ENCODE data around the gene ABL1.

Gene ABL1

DNA sequence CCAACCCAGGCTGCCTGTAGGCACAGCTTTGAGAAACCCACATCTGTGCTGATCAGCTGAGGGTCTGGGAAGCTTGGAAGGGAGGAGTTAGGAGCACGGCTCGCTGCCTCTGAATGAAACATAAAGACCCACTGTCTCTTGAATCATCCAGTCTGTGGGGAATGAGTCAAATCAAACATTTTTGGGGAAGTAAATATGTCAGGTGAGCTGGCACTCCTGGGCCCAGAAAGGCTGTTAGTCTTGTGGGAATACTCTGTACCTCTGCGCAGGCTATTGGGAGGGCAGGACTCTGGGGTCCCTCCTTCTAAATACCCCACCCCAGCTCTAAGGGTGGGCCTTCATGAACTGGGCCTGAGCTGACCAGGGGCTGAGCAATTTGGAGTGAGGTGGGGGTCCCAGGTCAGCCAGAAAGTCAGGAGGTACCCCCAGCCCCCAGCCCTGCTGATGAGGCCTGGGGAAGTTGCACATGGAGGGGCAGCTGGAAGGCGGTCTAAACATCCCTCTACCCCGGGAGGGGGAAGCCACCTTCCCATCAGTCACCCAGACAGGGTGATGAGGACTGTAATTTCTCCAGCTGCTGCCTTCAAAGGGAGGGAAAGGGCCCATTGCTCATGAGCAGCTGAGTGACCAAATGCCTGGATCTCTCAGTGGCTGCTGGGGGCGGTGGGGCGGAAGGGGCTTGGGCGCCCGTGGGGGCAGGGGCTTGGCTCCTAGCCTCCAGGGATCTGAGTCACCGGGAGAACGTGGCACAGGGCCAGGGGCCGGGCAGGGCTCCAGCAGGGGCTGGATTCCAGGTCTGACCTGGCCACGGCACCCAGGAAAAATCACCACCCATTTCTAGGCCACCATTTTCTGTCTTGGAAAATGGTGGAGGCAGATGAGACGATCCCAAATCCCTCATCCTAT lies 93.2 kb downstream of the ABL1 start:
- in situ Hi-C loops (cut with HindIII; ENCODE audit: low sequenced_read_pairs), result no loop called here

DNA sequence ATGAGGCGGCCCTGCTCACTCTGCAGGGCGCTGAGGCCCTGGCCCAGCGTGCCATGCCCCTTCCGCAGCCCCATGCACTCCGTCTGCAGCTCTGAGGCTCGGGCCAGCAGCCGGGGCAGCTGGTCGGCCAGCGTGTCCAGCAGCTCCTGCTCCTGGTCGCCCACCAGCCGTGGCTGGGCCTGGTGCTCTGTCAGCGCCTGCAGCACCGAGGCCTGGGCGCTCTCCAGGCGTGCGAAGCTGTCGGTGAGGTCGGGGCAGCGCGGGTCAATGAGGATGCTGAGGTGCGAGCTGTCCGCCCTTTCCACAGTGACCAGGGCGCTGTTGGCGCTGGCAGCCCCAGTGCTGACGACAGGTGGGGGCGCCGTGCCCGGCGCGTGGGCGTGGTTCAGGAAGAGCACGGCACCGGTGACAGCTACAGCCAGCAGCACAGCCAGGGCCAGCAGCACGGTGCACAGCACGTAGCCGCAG lies 94.6 kb downstream of the ABL1 start:
- in situ Hi-C loops (cut with HindIII; ENCODE audit: low sequenced_read_pairs), result no loop called here

DNA sequence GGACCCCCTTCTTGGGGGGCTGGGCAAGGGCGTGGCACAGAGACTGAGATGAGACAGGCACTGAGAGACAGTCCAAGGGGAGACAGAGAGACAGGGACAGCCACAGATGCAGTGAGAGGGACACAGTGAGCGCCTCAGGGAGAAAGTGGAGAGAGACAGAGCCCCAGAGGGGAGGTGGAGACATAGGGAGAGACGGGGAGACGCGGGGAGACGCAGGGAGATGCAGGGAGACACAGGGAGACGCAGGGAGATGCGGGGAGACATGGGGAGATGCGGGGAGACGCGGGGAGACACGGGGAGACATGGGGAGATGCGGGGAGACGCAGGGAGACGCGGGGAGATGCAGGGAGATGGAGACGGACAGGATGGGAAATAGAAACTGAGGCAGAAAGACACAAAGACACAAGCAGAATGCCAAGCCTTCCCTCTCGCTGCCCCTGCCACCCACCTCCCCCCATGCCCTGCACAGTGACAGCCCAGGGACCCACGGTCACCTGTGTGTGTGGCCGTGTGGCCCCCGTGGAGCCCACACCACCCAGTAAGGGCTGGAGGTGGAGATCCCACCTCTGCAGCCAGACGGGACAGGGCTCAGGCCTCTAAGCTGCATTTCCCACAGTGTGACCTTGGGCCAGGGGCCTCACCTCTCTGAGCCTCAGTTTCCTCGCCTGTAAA lies 95.2 kb downstream of the ABL1 start:
- in situ Hi-C loops (cut with HindIII; ENCODE audit: low sequenced_read_pairs), result no loop called here

DNA sequence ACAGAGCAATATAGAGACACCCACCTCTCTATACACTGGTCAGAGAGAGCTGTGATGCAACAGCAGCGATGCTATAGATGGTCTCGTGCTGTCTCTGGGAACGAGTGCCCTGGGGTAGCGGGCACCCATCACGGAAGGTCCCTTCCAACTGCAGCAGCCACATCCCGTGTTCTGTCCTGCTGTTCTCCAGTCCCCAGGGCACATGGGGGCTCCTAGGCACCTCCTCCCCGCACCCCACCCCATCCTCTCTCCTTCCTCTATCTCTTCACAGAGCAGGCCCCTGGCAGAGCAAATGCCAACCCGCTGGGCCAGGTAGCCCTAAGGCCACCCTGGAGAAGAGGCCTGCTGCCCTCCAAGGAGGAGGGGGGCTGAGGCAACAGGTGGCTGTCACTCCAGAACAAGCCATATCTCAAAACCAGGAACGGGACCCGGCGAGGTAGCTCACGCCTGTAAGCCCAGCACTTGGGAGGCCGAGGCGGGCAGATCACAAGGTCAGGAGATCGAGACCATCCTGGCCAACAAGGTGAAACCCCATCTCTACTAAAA lies 95.8 kb downstream of the ABL1 start:
- in situ Hi-C loops (cut with HindIII; ENCODE audit: low sequenced_read_pairs), result no loop called here

DNA sequence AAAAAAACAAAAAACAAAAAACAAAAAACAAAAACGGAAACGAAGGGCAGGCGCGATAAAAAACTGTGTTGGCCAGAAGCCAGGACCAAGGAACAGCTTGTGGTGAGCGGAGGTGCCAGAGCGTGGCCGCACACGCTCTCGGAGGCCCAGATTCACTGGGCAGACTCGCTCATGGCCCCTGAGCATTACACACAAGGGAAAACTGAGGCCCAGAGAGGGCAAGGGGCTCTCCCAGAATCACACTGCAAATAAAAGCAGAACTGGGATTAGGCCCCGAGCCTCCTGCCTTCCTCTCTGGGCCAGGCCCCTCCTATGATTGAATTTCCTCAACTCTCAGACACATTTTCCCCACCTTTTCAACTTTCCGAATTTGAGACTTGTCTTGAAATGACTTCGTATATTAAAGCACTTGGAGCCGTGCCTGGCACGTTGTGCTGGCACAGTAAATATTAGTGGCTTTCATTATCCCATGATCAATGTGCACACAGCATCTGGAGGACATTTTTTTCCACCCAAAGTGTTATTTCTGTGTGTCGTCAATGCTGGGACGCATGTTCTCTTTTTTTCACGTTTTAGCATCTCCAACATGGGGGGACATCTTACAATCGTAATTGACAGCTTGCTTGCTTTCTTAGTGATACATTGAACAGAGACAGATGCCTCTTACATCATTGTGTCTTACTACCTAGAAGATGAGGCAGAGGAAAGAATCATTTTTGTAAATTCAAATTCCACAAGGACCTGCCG lies 96.6 kb downstream of the ABL1 start:
- in situ Hi-C loops (cut with HindIII; ENCODE audit: low sequenced_read_pairs), result no loop called here

DNA sequence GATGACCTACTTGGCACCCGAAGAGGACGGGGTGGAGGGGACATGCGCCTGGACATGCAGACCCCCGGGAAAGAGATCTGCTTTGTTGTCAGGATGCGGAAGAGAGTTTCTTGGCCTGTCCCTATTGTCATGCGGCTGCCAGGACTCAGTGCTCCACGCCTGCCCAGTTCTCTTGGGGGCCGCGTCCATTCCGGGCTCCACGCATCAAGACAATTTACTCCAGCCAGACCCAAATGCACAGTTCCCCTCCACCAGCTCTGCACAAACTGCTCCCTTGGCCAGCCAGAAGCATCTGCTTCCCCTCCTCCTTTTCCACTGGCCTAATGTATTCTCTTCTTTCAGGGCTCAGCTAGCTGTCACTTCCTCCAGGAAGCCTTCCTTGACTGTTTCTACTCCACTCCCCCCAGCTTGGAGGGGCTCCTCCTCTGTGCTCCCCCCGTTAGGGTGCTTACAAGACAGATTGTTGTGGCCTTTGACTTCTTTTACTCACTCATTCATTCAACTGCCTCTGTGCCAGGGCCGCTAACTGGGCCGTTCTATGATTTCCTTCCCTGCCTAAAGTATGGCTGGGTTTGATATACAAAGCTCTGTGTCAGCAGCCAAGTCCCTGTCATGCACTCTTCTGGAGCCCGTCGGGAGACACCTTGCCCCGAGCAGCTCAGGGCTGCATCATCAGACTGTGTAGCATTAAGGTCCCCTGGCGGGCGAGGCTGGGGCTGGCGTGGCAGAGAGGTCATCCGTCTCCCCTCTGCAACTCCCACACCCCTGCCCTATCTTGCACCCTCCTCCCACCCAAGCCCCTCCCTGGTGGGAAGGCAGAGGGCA lies 97.4 kb downstream of the ABL1 start:
- in situ Hi-C loops (cut with HindIII; ENCODE audit: low sequenced_read_pairs), result no loop called here

DNA sequence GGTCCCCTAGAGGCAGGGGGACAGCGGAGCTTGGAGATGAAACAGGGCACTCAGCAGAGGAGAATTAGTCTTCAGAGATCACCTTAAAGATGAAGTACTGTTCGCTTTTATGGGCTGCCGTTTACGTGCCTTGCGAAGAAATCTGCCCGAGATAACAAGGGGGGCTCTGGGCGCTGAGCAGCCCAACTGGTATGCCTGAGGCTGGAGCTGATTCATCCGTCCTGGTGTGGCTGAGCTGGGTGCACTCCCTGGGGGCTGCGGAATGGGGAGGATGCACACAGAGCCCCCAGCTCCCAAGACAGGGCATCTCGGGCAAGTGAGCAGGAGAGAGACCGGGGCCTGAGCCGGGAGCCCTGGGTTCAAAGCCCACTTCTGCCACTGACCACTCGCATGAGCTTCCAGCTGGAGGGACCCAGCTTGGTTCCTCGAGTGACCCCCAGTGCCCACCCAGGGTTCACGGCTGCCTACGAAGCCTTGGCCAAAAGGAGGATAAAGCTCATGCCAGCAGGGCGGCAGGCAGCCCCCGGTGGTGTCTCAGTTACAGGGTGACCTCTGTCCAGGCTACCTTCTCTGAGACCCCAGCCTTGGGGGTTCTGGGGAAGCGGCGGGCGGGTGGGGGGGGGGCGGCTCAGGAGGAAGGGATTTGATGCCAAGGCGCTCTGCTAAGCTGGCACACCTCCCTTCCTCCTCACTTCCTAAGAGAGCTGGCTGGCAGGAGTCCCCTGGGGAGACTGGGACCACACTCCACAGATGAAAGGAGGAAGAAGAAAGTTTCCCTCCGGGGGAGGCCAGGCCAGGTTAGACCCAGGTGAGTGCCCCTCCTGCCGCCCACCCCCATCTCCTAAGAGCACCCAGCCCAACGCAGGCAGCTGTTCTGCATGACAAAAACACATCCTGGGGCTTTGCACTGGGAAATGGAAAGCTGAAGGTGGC lies 98.3 kb downstream of the ABL1 start:
- in situ Hi-C loops (cut with HindIII; ENCODE audit: low sequenced_read_pairs), result no loop called here

DNA sequence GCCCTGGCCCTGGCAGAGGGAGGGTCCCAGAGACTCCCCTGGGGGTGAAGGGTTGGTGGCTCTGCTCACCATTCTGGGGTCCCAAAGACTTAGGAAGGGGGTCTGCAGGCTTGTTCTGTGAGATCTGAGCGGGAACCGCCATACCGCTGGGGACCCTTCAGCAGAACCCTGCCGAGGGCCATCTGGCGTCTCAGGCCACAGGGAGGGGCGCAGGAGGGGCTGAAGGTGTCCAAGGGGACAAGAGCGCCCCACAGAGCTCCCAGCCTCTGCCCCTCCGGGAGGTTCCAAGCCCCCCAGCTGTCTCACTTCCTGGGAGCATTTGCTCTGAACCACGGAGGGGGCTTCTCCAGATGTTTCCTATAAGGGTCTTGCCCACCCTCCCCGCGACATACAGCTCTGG lies 99.2 kb downstream of the ABL1 start:
- in situ Hi-C loops (cut with HindIII; ENCODE audit: low sequenced_read_pairs), result no loop called here

DNA sequence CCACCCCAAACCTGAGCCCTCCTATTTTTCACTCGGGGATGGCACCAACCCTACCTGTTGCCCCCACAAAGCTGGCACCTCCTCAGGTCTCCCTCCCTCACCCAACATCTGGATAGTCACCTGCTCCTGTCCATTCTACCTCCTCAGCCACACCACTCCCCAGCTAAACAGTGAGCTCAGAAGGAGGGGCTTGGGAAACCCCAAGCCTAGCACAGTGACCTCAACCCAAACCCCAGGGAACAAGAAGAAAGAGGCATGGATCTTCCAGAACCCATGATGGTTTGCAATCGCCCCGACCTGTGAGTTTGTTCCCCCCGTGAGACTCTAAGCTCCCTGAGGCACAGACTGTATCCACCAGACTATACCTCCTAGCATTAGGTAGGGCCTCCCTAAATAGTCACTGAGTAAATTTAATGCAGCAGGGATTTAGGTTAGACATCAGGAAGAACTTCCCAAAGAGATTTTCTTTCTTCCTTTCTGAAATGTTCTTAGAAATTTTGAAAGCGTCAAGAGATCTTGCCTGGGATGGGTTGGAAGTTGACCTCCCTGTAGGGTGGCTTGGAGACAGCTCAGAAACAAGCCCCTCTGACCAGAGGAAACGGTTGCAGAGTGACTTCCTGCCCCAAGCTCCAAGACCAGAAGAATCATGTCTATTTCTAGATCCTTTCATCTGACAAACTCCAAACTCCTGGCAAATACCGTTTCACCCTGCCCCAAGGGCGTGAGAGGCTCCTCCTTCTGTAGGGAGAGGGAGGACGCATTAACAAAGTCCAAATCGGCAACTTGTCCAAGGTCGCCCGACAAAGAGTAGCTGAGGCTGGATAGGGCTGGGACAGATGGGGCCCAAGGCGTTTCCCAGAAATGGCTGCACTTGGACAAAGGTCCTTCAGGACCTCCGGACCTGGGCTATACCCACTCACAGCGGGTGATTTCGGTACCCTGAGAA lies 99.9 kb downstream of the ABL1 start:
- in situ Hi-C loops (cut with HindIII; ENCODE audit: low sequenced_read_pairs), result no loop called here

DNA sequence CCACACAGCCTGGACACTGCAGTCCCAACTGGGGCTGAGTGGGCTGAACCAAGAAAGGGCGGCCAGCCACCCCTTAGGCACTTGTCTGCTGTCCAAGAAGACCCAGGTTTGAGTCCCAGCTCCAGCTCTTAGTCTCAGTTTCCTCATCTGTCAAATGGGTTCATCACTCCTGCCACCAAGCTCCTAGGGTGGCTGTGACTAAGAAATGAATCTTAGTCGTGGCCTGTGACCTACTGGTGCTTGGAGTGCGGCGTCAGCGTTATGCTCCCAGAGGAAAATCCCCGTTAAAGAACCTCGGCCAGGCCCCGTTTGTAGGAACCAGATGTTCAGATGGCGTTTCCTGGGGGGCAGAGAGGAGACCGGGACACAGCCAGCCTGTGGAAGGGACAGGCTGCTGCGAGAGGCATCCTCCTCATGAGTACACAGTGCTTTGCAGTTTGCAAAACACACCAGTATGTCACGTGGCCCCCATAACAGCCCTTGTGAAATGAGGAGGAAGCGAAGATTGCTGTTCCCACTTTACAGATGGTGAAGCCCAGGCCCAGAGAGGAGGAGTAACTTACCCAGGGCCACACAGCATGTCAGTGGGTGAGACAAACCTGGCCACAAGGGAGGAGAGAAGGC lies 100.7 kb downstream of the ABL1 start:
- in situ Hi-C loops (cut with HindIII; ENCODE audit: low sequenced_read_pairs), result no loop called here

DNA sequence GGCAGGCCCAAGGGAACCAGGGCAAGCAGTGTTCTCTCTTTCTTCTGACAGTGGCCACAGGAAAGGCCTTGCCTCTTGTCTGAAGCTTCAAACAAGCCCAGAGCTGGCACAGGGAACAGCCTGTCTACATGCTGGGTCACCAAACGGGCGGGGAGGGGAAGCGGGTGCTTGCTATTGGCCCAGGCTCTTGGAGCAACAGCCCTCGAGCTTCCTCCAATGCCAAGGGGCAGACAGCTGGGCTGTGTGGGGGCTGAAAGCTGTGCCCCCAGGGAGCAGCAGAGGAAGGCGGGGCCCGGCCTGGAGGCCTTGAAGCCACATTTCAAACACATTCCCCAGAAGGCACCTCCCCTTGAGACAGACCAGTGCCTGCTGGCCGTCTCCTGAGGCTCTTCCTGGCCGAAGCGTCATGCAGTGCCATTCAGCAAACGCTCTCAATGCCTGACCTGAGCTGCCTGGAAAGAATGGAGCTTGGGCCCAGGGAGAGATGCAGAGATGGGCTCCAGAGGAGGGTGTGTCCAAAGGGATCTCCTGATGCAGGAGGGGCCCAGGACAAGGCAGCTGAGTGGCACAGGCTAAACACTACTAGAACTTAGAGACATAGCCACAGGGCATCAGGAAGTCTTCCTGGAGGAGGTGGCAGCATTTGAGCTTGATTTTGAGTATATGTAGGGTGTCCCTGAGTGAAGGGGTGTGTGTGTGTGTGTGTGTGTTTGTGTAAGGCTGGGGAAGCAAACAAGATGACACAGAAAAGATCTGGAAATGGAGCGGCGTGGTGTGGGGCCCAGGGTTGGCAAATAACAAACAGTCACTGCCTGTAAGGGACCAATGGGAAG lies 101.4 kb downstream of the ABL1 start:
- in situ Hi-C loops (cut with HindIII; ENCODE audit: low sequenced_read_pairs), result no loop called here

Data from DLD1 (cell line).